Dedifferentiated amniotic fluid mesenchymal stem cell (primary cell): ENCODE measurements around the gene TBX6.

ENCODE experiments used
- DNase-seq: peaks from one replicate; pipeline ENCODE4 v3.0.0-alpha.2; 2016; ENCODE audit errors: extremely low spot score

The TBX6 gene

DNA sequence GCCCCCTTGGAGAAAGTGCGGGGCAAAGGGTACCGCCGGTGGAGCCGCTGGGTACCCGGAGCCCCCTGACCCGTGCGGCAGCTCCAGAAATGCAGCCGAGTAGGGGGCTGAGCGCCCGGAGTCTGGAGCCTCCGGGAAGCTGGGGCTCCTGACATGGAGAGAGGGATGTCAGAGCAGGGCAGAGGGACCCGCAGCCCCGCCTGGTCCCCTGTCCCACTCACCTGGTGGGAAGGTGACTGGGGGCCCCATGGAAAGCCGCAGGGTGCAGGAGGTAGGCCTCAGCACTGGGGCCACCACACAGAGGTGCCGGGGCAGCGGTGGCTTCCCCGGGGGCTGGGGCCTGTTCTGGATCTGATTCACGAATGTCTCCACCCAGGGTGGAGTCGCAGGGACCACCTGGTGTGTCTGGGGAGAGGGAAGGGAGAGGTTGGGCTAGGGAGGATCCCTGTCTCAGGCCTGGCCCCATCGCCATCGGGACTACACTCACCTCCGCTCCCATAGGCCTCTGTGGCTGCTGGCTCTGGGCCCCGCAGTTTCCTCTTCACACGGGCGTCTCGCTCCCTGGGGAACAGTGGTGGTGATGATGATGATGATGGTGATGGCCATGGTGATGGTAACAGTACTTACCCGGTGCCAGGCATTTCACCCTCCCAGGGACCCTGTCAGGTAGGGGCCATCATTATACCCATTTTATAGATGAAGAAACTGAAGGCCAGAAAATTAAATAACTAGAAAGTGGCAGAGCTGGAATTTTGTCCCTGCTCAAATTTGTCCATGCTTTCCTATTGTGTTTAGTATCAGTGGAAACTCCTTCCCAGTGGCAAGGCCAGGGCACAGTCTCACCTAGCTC lies 5.2 kb downstream of the TBX6 start:
- no peak for DNase-seq

DNA sequence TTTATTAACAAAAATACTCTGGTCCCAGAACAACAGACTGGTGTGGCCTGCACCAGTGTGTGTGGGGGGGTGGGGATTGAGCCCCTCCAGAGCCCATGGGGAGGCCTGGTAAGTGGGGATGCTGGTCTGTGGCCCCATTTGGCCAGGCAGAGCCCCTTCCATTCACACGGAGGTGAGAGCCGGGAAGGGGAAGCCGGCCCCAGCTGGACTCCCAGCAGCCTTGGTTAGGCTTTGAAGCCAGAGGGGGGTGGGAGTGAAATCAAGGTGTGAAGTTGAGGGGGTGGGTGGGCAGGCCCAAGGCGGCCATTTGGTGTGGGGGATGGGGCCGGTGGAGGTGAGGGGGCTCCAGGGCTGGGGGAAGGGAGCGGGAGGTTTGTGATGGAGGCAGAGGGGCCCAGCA lies 5.9 kb downstream of the TBX6 start:
- DNase-seq, result no peak

DNA sequence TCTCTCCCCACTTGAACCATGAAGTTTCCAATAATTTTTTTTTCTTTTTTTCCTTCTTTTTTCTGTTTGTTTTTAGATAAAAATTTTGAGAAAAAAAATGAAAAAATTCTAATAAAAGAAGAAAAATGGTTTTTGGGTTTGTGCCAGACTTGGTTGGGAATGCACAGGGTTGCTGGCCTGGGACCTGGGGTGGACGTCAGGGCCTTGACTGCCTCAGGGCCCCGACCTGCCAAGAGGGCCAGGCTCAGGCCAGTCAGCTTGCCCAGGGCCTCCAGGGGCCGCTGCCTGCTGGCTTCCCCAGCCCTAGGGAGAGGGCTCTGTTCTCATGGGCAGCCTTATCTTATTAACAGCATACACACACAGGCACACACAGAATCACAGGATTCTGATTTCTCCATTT lies 6.5 kb downstream of the TBX6 start:
- DNase-seq, result no peak

DNA sequence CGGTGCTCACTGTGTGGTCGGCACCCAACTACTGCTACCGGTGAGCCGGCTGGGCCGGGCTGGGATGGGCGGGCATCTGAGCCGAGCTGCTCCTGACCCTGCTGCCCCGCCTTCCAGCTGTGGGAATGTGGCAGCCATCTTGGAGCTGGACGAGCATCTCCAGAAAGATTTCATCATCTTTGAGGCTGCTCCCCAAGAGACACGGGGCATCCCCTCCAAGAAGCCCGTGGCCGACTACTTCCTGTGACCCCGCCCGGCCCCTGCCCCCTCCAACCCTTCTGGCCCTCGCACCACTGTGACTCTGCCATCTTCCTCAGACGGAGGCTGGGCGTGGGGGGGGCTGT lies 6.9 kb downstream of the TBX6 start:
- no peak for DNase-seq

GRCh38 chr16:30084096-30084815 lies 7.5 kb downstream of the TBX6 start:
- DNase-seq, result no peak

DNA sequence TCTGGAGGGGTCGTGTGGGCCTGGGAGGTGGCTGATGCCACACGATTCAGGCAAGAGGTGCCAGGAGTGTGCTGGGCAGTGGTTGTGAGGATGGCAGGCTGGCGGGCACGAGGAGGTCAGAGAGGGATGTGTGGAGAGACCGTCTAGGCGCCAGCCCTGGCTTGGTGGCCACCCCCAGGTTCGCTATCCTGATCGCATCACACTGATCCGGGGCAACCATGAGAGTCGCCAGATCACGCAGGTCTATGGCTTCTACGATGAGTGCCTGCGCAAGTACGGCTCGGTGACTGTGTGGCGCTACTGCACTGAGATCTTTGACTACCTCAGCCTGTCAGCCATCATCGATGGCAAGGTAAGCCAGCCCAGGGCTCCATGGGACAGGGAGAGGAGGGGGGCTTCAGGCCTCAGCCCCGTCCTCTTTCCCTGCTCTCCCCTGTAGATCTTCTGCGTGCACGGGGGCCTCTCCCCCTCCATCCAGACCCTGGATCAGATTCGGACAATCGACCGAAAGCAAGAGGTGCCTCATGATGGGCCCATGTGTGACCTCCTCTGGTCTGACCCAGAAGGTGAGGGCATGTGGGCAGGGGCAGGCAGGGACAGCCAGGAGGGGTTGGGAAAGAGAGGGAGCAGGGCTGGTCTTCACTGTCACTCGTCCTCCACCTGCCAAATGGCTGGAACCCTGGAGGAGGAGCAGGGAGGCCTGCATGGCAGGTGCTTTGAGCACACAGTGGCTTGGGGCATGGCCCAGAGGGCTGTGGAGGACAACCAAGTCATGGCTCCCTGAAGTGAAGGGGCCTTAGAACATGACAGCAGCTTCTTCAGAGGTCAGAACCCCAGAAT lies 8.3 kb downstream of the TBX6 start:
- DNase-seq, result no peak

GRCh38 chr16:30082545-30083090 lies 9.1 kb downstream of the TBX6 start:
- DNase-seq, result no peak

- no peak for DNase-seq
Measured at GRCh38 chr16:30079480-30079879, 12.2 kb downstream of the TBX6 start.

- no peak for DNase-seq
Measured at GRCh38 chr16:30078744-30079143, 13.0 kb downstream of the TBX6 start.

DNA sequence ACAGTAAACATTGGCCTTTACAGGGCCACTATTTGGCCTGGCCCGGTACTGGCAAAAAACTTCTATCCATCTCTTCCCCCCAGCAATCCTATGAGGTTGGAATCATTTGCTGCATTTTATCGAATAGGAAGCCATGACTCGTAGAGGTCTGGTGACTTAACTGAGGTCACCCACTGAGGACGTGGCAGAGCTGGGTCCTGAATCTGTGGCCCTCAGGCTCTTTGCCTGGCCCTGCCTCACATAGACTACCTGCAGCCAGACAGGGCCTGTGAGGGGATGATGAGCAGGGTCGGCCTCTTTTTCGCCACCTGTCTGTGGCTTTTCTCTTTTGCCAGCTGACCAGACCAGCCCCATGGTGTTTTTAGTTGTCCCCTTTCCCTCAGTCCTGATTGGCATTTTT lies 14.1 kb downstream of the TBX6 start:
- no peak for DNase-seq

DNA sequence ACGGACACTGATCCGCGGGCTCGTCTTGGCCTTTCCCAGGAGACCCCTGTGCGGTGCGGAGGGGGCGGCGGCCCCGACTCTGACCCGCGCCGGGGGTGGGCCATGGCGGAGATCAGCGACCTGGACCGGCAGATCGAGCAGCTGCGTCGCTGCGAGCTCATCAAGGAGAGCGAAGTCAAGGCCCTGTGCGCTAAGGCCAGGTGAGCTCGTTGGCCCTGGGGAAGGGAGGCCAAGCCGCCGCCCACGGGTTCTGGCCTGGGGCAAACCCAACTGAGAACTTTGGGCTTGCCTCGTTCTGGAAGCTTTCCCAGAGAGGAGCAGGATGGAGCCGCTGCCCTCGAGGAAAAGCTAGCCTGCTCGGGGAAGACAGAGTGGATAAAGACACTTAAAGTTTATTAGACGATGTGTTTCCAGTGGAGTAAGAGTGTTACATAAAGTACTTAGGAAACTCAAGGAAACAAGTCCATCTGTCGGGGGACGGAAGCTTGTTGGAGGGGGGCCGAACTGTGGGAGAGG lies 15.4 kb downstream of the TBX6 start:
- no peak for DNase-seq

GRCh38 chr16:30075503-30076275 lies 16.0 kb downstream of the TBX6 start, which contains the start of gene PPP4C:
PPP4C (plus strand) TSS chr16:30075994; CDS start chr16:30076378, 384 bp downstream.
- DNase-seq, result peak; percentile 86

GRCh38 chr16:30070490-30070889 lies 21.2 kb downstream of the TBX6 start:
- DNase-seq, result no peak

- DNase-seq, result no peak
Measured at GRCh38 chr16:30069611-30070462, 21.9 kb downstream of the TBX6 start.

DNA sequence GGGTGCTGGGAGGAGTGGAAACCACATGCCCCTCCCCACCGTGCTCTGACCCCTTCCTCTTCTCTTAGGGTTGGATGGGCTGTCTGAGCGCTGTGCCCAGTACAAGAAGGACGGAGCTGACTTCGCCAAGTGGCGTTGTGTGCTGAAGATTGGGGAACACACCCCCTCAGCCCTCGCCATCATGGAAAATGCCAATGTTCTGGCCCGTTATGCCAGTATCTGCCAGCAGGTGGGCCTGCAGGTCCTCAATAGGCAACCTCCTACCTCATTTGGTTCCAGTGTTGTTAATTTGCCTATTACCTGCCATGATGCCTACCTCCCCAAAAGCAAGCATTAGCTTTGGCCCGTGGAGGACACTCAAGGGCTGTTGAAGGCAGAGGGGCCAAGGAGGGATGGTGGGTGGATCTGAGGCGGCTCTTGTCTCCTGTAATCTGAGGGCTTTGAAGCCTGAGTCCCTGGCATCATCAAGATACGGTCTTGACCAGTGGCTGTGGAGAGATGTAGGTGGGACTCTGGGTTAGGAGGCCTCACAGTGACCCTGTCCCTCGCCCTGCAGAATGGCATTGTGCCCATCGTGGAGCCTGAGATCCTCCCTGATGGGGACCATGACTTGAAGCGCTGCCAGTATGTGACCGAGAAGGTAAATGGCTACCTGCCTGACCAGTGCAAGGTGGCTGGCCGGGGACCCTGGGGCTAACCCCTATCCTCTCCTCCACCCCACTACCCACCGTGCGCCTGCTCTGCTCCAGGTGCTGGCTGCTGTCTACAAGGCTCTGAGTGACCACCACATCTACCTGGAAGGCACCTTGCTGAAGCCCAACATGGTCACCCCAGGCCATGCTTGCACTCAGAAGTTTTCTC lies 22.7 kb downstream of the TBX6 start:
- DNase-seq, result no peak

DNA sequence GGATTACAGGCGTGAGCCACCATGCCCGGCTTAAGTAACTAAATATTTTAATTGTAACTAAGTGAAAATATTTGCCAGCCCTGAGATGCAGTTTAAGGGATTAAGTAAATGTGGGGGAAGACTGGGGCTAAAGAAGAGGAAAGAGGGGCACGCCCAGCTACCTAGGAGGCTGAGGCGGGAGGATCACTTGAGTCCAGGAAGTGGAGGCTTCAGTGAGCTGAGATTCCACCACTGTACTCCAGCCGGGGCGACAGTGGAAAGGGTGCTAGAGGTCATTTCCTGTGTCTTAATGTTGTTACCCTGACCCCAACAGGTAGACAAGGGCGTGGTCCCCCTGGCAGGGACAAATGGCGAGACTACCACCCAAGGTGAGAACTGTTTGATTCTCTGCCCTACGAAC lies 23.4 kb downstream of the TBX6 start:
- no peak for DNase-seq

GRCh38 chr16:30067584-30067916 lies 24.2 kb downstream of the TBX6 start:
- no peak for DNase-seq

DNA sequence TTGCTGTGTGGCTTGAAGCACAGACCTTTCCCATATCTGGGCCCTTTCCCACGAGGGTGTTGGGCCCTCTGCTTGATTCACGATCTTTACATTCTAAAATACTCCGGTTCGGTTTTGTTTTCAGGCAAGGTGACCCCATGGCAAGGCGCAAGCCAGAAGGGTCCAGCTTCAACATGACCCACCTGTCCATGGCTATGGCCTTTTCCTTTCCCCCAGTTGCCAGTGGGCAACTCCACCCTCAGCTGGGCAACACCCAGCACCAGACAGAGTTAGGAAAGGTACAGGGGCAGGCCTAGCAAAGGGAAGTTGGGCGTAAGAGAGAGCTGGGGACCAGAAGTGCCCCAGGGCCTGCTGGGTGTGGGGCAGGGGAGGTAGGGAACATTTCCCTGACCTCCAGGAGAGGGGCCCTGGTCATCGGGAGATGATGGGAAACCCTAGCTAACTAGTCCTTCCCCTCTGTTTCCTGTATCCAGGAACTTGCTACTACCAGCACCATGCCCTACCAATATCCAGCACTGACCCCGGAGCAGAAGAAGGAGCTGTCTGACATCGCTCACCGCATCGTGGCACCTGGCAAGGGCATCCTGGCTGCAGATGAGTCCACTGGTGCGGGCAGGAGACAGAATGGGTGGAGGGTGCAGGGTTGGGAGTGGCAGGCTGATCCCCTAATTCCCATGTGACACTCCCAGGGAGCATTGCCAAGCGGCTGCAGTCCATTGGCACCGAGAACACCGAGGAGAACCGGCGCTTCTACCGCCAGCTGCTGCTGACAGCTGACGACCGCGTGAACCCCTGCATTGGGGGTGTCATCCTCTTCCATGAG lies 24.8 kb downstream of the TBX6 start:
- no peak for DNase-seq
